GM13976 (cell line): ENCODE results near the gene SOBP.

ENCODE experiments used
- DNase-seq: peaks from one replicate; pipeline ENCODE4 v3.0.0; 2012; ENCODE audit warnings: low spot score
- in situ Hi-C: fragments of 300-500 bp; cut with MboI; formaldehyde crosslinking; loops from one replicate; pipeline ENCODE4 v1.12.0; 2022; ENCODE audit warnings: low sequenced_read_pairs, mixed read lengths, inconsistent platforms; ENCODE audit not compliant: unreplicated experiment
- TF ChIP-seq, protein P1 (sequence below): IDR thresholded peaks from 2 replicates; pipeline ENCODE4 v1.5.1; 2012; ENCODE audit warnings: borderline replicate concordance, mild to moderate bottlenecking; ENCODE audit not compliant: insufficient read depth; ENCODE audit errors: extremely low read depth, missing control alignments, control extremely low read depth

SOBP gene

DNA sequence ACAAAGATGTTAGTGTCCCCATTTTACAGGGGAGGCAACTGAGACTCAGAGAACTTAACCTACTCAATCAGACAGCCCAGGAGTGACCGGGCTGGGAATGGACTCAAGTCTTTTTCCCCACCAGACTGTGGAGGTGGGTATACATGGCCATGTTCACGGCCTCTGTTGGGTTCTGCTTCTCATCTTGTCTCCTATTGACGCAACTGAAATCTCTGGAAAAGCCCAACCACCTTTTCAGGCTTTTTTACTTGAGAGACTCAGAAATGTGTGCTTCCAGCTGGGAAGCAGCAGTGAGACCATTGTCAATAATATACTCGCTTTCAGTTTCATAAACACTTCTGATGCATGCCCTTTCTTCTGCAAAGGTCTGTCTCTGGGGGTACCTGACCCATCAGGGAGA, 70.7 kb downstream of the SOBP start:
- TF ChIP-seq, protein P1, sequence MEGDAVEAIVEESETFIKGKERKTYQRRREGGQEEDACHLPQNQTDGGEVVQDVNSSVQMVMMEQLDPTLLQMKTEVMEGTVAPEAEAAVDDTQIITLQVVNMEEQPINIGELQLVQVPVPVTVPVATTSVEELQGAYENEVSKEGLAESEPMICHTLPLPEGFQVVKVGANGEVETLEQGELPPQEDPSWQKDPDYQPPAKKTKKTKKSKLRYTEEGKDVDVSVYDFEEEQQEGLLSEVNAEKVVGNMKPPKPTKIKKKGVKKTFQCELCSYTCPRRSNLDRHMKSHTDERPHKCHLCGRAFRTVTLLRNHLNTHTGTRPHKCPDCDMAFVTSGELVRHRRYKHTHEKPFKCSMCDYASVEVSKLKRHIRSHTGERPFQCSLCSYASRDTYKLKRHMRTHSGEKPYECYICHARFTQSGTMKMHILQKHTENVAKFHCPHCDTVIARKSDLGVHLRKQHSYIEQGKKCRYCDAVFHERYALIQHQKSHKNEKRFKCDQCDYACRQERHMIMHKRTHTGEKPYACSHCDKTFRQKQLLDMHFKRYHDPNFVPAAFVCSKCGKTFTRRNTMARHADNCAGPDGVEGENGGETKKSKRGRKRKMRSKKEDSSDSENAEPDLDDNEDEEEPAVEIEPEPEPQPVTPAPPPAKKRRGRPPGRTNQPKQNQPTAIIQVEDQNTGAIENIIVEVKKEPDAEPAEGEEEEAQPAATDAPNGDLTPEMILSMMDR: no peak
- in situ Hi-C loops: no loop called here
- no peak for DNase-seq

DNA sequence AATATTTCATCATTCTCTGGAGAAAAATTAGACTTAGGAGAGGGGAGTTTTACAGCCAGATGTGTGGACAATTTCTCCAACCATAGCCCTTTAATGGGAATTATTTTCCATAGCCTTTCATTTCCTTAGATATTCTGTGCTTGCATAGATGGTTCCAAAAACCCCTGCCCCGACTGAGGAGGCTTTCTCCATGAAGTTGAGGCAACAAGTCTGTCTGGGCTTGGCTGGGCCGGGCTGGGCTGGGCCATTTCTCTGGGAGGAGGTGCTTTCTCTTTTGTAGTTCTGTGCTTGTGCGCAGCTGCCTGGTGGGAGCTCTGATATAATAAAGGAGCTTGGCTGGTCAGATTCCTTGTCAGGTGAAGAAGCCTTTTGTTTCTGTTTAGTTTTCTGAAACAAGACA, 71.4 kb downstream of the SOBP start:
- in situ Hi-C loops: no loop called here
- no peak for DNase-seq
- TF ChIP-seq, protein P1: no peak

DNA sequence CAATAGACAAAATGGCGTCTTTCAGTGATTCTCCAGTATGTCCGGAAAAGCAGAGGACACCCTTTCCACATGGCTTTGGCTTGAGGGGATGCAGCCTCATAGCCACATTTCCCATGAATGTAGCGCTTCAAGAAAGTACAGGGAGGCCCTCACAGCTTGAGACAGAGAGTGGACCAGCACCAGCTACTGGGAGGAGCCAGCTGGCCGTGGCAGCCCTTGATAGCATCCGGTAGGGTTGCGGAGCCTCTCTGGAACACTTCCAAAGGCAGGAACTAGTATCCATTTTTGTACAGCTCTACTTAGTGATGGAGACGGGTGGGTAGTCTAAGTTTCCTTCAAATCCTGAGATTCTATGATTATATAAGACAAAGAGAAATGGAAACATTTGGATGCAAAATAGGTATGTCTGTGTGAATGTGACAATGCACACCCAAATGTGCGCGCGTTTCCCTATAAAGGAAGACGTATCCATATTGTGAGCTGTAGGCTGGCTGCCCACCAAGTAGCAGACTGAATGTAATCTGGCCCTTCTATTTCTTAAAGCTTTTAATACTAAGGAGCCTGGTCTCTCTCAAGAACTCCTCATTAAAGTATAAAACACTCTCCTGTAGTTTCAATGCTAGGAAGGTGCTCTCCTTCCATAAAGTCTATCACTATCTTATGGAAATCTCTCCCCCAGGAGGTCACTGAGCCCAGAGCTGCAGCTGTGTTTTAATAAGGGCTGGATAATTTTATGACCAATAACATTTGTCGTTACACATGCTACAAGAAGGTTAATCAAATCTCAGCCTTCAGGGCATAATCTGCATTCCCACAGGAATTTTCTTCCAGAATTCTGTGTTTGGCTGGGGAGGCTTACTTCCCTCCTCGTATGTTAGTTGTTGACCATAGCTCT, 74.0 kb downstream of the SOBP start:
- in situ Hi-C loops: no loop called here
- TF ChIP-seq, protein P1: no peak
- no peak for DNase-seq

DNA sequence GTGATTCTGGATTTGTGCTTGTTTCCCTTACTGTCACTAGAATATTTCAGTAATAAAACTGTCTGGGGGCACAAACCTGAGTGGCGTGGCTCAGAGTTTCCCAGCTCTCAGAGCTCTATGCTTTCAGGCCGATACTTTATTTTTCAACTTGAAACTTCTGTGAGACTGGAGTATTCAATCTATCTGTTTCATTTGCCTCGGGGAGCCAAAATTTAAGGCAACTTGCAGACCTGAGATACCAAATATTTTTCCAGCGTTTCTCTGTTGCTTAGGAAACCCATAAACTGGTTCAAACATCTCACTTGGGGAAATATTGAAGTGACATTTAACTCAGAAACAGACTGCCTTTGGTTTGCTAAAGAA, 74.7 kb downstream of the SOBP start:
- TF ChIP-seq, protein P1: no peak
- DNase-seq: no peak
- in situ Hi-C loops: no loop called here

GRCh38 chr6:107565165-107565723, 75.3 kb downstream of the SOBP start:
- TF ChIP-seq, protein P1: no peak
- in situ Hi-C loops: no loop called here
- DNase-seq: no peak

GRCh38 chr6:107567643-107568042, 77.7 kb downstream of the SOBP start:
- DNase-seq: no peak
- in situ Hi-C loops: no loop called here
- TF ChIP-seq, protein P1: no peak
